Activated naive CD4-positive, alpha-beta T cell treated with anti-CD3 and anti-CD28 coated beads for 36 hours (primary cell): Measurements from ENCODE around the gene RHBDD1. TPM values are rescaled to one million over a fixed set of nuclear protein-coding genes. Genes with fewer than 3 reads are reported as not detected.

Source experiments
- CTCF ChIA-PET: fragments of 350-600 bp; sonication (Branson Sonifier 250); formaldehyde crosslinking; loops from one replicate; lab custom pipeline; 2021; ENCODE audit warnings: antibody characterized with exemption; lab: Charles Lee
- DNase-seq: peaks from one replicate; pipeline ENCODE4 v3.0.0-alpha.2; 2020
- H3K27ac Mint-ChIP-seq: one replicate; pipeline ENCODE4 v1.8.0; 2021; ENCODE audit warnings: mild to moderate bottlenecking, mixed read lengths
- H3K27me3 Mint-ChIP-seq: one replicate; pipeline ENCODE4 v1.8.0; 2021; ENCODE audit warnings: low read depth, mixed read lengths
- H3K36me3 Mint-ChIP-seq: one replicate; pipeline ENCODE4 v1.8.0; 2021; ENCODE audit warnings: low read depth, mixed read lengths
- H3K4me1 Mint-ChIP-seq: one replicate; pipeline ENCODE4 v1.8.0; 2021; ENCODE audit warnings: low read depth, mixed read lengths
- H3K4me3 Mint-ChIP-seq: one replicate; pipeline ENCODE4 v1.8.0; 2021; ENCODE audit warnings: mild to moderate bottlenecking, moderate library complexity, mixed read lengths
- H3K9me3 Mint-ChIP-seq: one replicate; pipeline ENCODE4 v1.8.0; 2021; ENCODE audit warnings: mixed read lengths
- intact Hi-C: fragments of 100-400 bp; cut with micrococcal nuclease; formaldehyde crosslinking; loops from one replicate; pipeline ENCODE4 v1.15.1; 2023
- total RNA-seq, 2 experiments: library from RNA; stranded (reverse); gene quantifications; one replicate each; pipeline ENCODE4 v1.2.3, GENCODE V29; 2021

Gene RHBDD1
- total RNA-seq, 2 experiments from 2014 or later = 42.6 to 43.3 TPM

- H3K4me1 Mint-ChIP-seq = no peaks in the 10 kb centered on the region
- H3K9me3 Mint-ChIP-seq = peaks cover 5% of the 10 kb centered on the region
- no peak for DNase-seq
- CTCF ChIA-PET = no interaction called here
- H3K4me3 Mint-ChIP-seq = no peak overlapping the region
- intact Hi-C loops = no loop called here
- H3K27me3 Mint-ChIP-seq = no peaks in the 10 kb centered on the region
- no peak overlapping the region for H3K27ac Mint-ChIP-seq
- no peaks in the 10 kb centered on the region for H3K36me3 Mint-ChIP-seq
Observed at GRCh38 chr2:227007148-227007547, 171.3 kb downstream of the RHBDD1 start.

GRCh38 chr2:227007940-227008339 is 172.1 kb downstream of the RHBDD1 start:
- Mint-ChIP-seq H3K4me3 (no peak overlapping the region), H3K27me3 (no peaks in the 10 kb centered on the region), H3K27ac (no peak overlapping the region), H3K4me1 (no peaks in the 10 kb centered on the region), H3K36me3 (no peaks in the 10 kb centered on the region), H3K9me3 (peaks cover 5% of the 10 kb centered on the region)
- intact Hi-C loops = no loop called here
- CTCF ChIA-PET = no interaction called here
- no peak for DNase-seq

GRCh38 chr2:227010433-227010832 is 174.6 kb downstream of the RHBDD1 start:
- H3K27me3 Mint-ChIP-seq = no peaks in the 10 kb centered on the region
- H3K9me3 Mint-ChIP-seq = peaks cover 5% of the 10 kb centered on the region
- H3K4me1 Mint-ChIP-seq = no peaks in the 10 kb centered on the region
- H3K27ac Mint-ChIP-seq = no peak overlapping the region
- H3K36me3 Mint-ChIP-seq = no peaks in the 10 kb centered on the region
- CTCF ChIA-PET = interaction anchor here (0.6 kb wide), 1 partner anchor 575 kb away, joined by 3 read pairs; no protein-coding TSS in a partner anchor
- intact Hi-C loops = no loop called here
- no peak for DNase-seq
- no peak overlapping the region for H3K4me3 Mint-ChIP-seq

GRCh38 chr2:227013330-227013729 is 177.5 kb downstream of the RHBDD1 start:
- Mint-ChIP-seq H3K27me3 (no peaks in the 10 kb centered on the region), H3K4me1 (no peaks in the 10 kb centered on the region), H3K27ac (no peak overlapping the region), H3K36me3 (no peaks in the 10 kb centered on the region), H3K4me3 (no peak overlapping the region), H3K9me3 (peaks cover 5% of the 10 kb centered on the region)
- intact Hi-C loops = no loop called here
- CTCF ChIA-PET = no interaction called here
- DNase-seq = no peak

- H3K27me3 Mint-ChIP-seq = no peaks in the 10 kb centered on the region
- CTCF ChIA-PET = no interaction called here
- intact Hi-C loops = no loop called here
- H3K36me3 Mint-ChIP-seq = no peaks in the 10 kb centered on the region
- H3K9me3 Mint-ChIP-seq = no peaks in the 10 kb centered on the region
- DNase-seq = no peak
- no peaks in the 10 kb centered on the region for H3K4me1 Mint-ChIP-seq
- H3K27ac Mint-ChIP-seq = no peak overlapping the region
- H3K4me3 Mint-ChIP-seq = no peak overlapping the region
Observed at GRCh38 chr2:227013881-227014280, 178.0 kb downstream of the RHBDD1 start.

GRCh38 chr2:227016894-227017293 is 181.0 kb downstream of the RHBDD1 start:
- H3K9me3 Mint-ChIP-seq = no peaks in the 10 kb centered on the region
- CTCF ChIA-PET = no interaction called here
- no peaks in the 10 kb centered on the region for H3K4me1 Mint-ChIP-seq
- no peak for DNase-seq
- no peak overlapping the region for H3K27ac Mint-ChIP-seq
- no peak overlapping the region for H3K4me3 Mint-ChIP-seq
- no peaks in the 10 kb centered on the region for H3K36me3 Mint-ChIP-seq
- intact Hi-C loops = loop anchor here (2.0 kb wide), 1 partner anchor 22 kb away; no protein-coding TSS in a partner anchor
- peaks cover 8% of the 10 kb centered on the region for H3K27me3 Mint-ChIP-seq

GRCh38 chr2:227020416-227020815 is 184.6 kb downstream of the RHBDD1 start:
- Mint-ChIP-seq H3K4me3 (no peak overlapping the region), H3K27me3 (peaks cover 8% of the 10 kb centered on the region), H3K36me3 (no peaks in the 10 kb centered on the region), H3K27ac (no peak overlapping the region), H3K9me3 (no peaks in the 10 kb centered on the region), H3K4me1 (no peaks in the 10 kb centered on the region)
- CTCF ChIA-PET = no interaction called here
- no peak for DNase-seq
- intact Hi-C loops = no loop called here

- H3K4me3 Mint-ChIP-seq = no peak overlapping the region
- no peaks in the 10 kb centered on the region for H3K9me3 Mint-ChIP-seq
- no peaks in the 10 kb centered on the region for H3K36me3 Mint-ChIP-seq
- H3K27ac Mint-ChIP-seq = no peak overlapping the region
- H3K27me3 Mint-ChIP-seq = peaks cover 8% of the 10 kb centered on the region
- intact Hi-C loops = no loop called here
- CTCF ChIA-PET = interaction anchor here (1.3 kb wide), 1 partner anchor 11 kb away, joined by 4 read pairs; no protein-coding TSS in a partner anchor
- no peak for DNase-seq
- no peaks in the 10 kb centered on the region for H3K4me1 Mint-ChIP-seq
Observed at GRCh38 chr2:227022608-227023007, 186.8 kb downstream of the RHBDD1 start.

- no peak overlapping the region for H3K4me3 Mint-ChIP-seq
- CTCF ChIA-PET = interaction anchor here (0.6 kb wide), 2 partner anchors 15 to 758 kb away, joined by 3 to 4 read pairs; no protein-coding TSS in a partner anchor
- no peak overlapping the region for H3K27ac Mint-ChIP-seq
- peaks cover 6% of the 10 kb centered on the region for H3K27me3 Mint-ChIP-seq
- intact Hi-C loops = no loop called here
- no peaks in the 10 kb centered on the region for H3K9me3 Mint-ChIP-seq
- no peak for DNase-seq
- H3K4me1 Mint-ChIP-seq = no peaks in the 10 kb centered on the region
- no peaks in the 10 kb centered on the region for H3K36me3 Mint-ChIP-seq
Observed at GRCh38 chr2:227025510-227025909, 189.7 kb downstream of the RHBDD1 start.

- H3K4me1 Mint-ChIP-seq = no peaks in the 10 kb centered on the region
- intact Hi-C loops = loop anchor here (2.0 kb wide), 1 partner anchor 1359 kb away; no protein-coding TSS in a partner anchor
- peaks cover 4% of the 10 kb centered on the region for H3K27me3 Mint-ChIP-seq
- no peaks in the 10 kb centered on the region for H3K36me3 Mint-ChIP-seq
- no peak overlapping the region for H3K27ac Mint-ChIP-seq
- DNase-seq = no peak
- H3K4me3 Mint-ChIP-seq = no peak overlapping the region
- CTCF ChIA-PET = no interaction called here
- no peaks in the 10 kb centered on the region for H3K9me3 Mint-ChIP-seq
Observed at GRCh38 chr2:227029426-227030105, 193.7 kb downstream of the RHBDD1 start.

- no peak for DNase-seq
- intact Hi-C loops = loop anchor here (2.0 kb wide), 1 partner anchor 1360 kb away; no protein-coding TSS in a partner anchor
- Mint-ChIP-seq H3K4me3 (no peak overlapping the region), H3K9me3 (no peaks in the 10 kb centered on the region), H3K27ac (no peak overlapping the region), H3K36me3 (no peaks in the 10 kb centered on the region), H3K4me1 (no peaks in the 10 kb centered on the region), H3K27me3 (peaks cover 9% of the 10 kb centered on the region)
- CTCF ChIA-PET = interaction anchor here (1.5 kb wide), 1 partner anchor 76 kb away, joined by 3 read pairs; no protein-coding TSS in a partner anchor
Observed at GRCh38 chr2:227030789-227031188, 194.9 kb downstream of the RHBDD1 start.

- CTCF ChIA-PET = interaction anchor here (1.5 kb wide), 1 partner anchor 76 kb away, joined by 3 read pairs; no protein-coding TSS in a partner anchor
- intact Hi-C loops = loop anchor here (2.0 kb wide), 1 partner anchor 1361 kb away; no protein-coding TSS in a partner anchor
- Mint-ChIP-seq H3K36me3 (no peaks in the 10 kb centered on the region), H3K9me3 (no peaks in the 10 kb centered on the region), H3K4me1 (no peaks in the 10 kb centered on the region), H3K27ac (no peak overlapping the region), H3K4me3 (no peak overlapping the region), H3K27me3 (peaks cover 12% of the 10 kb centered on the region)
- DNase-seq = no peak
Observed at GRCh38 chr2:227031379-227031778, 195.5 kb downstream of the RHBDD1 start.
